AG04449 (cell line): Measurements from ENCODE around the gene FN3K.
"Not testable (repeated sequence)": the region's sequence is repeated elsewhere in the genome, so short reads cannot be mapped to it uniquely, and the experiment has no call there.

Experiments
- CTCF ChIA-PET: fragments of 350-600 bp; formaldehyde crosslinking; extraction: SDS; loops from one replicate; lab custom pipeline; 2021; ENCODE audit warnings: antibody characterized with exemption; lab: Yijun Ruan, JAX
- POLR2A ChIA-PET: fragments of 400-600, 350-600 bp; formaldehyde crosslinking; extraction: SDS; loops from one replicate; lab custom pipeline; 2020; ENCODE audit warnings: antibody characterized with exemption, inconsistent platforms; lab: Yijun Ruan, JAX
- DNase-seq: peaks from one replicate; pipeline ENCODE4 v3.0.0-alpha.2; 2010; ENCODE audit warnings: low read depth, low spot score
- H3K4me3 ChIP-seq: 2 replicates; pipeline ENCODE4 v1.5.1; 2011; ENCODE audit warnings: low read depth, mild to moderate bottlenecking, control low read depth, low read length
- TF ChIP-seq, protein P1 (sequence below): IDR thresholded peaks from one replicate; pipeline ENCODE4 v1.5.1; 2011; ENCODE audit warnings: mild to moderate bottlenecking, moderate library complexity, low read length, control low read depth, inconsistent platforms; ENCODE audit not compliant: insufficient read depth; ENCODE audit errors: missing control alignments

Gene FN3K

DNA sequence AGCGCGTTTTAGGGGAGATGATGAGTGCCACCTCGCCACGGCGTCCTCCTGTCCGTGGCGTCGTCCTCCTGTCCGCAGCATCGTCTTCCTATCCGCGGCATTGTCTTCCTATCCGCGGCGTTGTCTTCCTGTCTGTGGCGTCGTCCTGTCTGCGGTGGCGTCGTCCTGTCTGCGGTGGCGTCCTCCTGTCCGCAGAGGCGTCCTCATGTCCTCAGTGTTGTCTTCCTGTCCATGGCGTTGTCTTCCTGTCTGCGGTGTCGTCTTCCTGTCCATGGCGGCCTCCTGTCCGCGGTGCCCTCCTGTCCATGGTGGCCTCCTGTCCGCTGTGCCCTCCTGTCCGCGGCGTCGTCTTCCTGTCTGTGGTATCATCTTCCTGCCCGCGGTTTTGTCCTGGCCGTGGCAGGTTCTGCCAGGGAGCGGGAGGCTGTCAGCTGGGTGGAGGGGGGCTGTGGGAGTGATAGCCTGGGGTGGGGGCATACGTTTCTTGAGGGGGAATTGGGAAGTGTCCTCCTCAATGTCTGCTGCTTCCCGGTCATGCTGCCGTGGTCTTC, 47.3 kb downstream of the FN3K start:
- H3K4me3 ChIP-seq, result no peak overlapping the region
- DNase-seq, result no peak
- TF ChIP-seq, protein P1, sequence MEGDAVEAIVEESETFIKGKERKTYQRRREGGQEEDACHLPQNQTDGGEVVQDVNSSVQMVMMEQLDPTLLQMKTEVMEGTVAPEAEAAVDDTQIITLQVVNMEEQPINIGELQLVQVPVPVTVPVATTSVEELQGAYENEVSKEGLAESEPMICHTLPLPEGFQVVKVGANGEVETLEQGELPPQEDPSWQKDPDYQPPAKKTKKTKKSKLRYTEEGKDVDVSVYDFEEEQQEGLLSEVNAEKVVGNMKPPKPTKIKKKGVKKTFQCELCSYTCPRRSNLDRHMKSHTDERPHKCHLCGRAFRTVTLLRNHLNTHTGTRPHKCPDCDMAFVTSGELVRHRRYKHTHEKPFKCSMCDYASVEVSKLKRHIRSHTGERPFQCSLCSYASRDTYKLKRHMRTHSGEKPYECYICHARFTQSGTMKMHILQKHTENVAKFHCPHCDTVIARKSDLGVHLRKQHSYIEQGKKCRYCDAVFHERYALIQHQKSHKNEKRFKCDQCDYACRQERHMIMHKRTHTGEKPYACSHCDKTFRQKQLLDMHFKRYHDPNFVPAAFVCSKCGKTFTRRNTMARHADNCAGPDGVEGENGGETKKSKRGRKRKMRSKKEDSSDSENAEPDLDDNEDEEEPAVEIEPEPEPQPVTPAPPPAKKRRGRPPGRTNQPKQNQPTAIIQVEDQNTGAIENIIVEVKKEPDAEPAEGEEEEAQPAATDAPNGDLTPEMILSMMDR, result no peak
- POLR2A ChIA-PET, result no interaction called here
- CTCF ChIA-PET, result interaction anchor here (1.0 to 5.1 kb wide), 8 partner anchors 8 to 387 kb away, joined by 3 to 52 read pairs (median 12); no protein-coding TSS in a partner anchor

GRCh38 chr17:82783498-82783897, 48.1 kb downstream of the FN3K start:
- H3K4me3 ChIP-seq, result no peak overlapping the region
- TF ChIP-seq, protein P1, result no peak
- CTCF ChIA-PET, result interaction anchor here (1.5 kb wide), 1 partner anchor 8 kb away, joined by 6 read pairs; no protein-coding TSS in a partner anchor
- POLR2A ChIA-PET, result no interaction called here
- DNase-seq, result no peak

GRCh38 chr17:82785581-82785980, 50.2 kb downstream of the FN3K start:
- CTCF ChIA-PET, H3K4me3 ChIP-seq, DNase-seq, POLR2A ChIA-PET: not testable (repeated sequence)

DNA sequence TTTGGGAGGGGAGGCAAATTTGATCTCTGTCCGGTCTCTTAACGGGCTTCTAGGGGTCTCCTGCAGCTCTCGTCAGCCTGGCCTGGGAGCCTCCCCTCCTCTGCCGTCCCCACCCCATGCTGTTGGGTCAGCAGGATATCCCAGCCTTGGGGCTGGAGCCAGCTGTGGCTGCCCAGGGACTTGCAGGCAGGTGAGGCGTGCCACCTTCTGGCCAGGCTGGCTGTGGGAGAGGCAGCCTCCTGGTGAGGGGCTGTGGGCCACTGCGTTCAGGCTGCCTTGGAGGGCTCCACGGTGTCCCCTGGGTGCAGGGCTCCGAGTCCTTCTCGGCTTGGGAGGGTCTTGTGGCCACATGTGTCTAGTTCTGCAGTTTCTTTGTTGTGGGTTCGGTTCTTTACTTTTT, 51.0 kb downstream of the FN3K start:
- no peak overlapping the region for H3K4me3 ChIP-seq
- TF ChIP-seq, protein P1, result no peak
- ChIA-PET POLR2A (no interaction called here), CTCF (interaction anchor here (1.2 kb wide), 1 partner anchor 128 kb away, joined by 3 read pairs; no protein-coding TSS in a partner anchor)
- DNase-seq, result no peak

GRCh38 chr17:82787081-82787848, 51.9 kb downstream of the FN3K start:
- POLR2A ChIA-PET, result no interaction called here
- TF ChIP-seq, protein P1, result no peak
- DNase-seq, result no peak

GRCh38 chr17:82788206-82789001, 53.0 kb downstream of the FN3K start:
- ChIA-PET POLR2A (no interaction called here), CTCF (interaction anchor here (1.1 to 1.9 kb wide), 2 partner anchors 9 to 12 kb away, joined by 3 to 7 read pairs; no protein-coding TSS in a partner anchor)
- DNase-seq, result no peak
- TF ChIP-seq, protein P1, result no peak
- H3K4me3 ChIP-seq, result no peak overlapping the region

More at GRCh38 chr17:82787081-82787848, 51.9 kb downstream of the FN3K start:
- CTCF ChIA-PET, result interaction anchor here (1.2 kb wide), 2 partner anchors 8 to 127 kb away, joined by 3 to 5 read pairs; no protein-coding TSS in a partner anchor
- H3K4me3 ChIP-seq, result no peak overlapping the region
